ENCODE results near the gene RINL.

RINL gene, protein sequence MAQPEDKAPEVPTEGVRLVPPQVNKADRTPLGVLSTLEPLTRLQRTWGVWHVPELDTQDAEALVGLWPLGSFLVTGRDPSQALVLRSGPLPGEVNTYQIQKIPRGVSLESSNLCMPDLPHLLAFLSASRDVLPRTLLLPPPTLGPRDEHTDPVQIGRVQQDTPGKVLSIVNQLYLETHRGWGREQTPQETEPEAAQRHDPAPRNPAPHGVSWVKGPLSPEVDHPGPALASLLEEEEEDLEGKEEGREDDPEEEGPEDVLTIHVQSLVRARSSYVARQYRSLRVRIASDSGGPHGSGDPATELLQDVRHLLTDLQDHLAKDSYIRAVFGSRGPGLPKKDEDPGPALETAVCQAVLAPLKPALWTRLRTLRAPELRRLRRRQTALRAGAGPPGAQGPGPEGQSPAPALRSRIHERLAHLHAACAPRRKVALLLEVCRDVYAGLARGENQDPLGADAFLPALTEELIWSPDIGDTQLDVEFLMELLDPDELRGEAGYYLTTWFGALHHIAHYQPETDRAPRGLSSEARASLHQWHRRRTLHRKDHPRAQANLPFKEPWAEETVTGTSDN

DNA sequence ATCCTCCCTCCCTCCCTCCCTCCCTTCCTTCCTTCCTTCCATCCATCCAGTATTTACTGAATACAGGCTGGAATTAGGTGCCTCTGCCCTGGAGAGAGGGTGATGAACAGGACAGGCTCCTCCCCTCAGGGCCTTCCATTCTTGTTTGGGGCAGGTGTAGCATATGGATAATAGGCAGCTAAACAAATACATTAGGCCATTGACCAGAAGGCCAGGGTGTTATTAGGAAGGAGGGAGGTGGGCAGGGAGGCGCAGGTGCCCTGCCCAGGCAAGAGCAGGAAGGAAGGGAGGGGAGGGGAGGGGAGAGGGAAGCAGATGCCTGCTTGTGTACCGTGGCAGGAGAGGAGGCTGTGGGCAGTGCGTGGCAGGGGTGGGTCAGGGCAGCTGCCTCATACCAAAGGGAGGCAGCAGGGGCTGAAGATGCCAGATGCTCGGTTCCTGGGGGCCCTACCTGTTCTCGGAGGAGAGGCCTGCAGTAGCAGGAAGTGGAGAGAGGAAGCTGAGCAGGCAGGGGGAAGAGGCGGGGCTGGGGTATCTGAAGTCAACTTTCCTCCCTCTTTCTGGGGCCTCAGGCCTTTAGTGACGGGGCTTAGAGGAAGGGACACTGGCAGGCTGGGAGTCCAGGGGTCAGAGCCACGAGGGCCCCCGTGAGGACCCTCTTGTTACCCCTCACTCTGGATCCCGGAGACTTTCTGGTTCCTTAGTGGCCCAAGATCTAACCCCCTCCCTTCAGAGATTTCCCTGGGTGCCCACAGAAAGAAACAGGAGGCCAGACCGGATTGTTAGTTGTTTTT lies at the start of gene RINL:
Gene RINL (minus strand): TSS at position 495 of the 794 bp plus-strand sequence. CDS start 1,533 bp downstream, outside the sequence.
- Histone ChIP-seq H3K27me3 (replicated peaks) (no peaks in the 10 kb centered on the region), H3K27ac (no peak within 1 kb of the TSS), H3K4me3 (ENCODE audit: low read depth, low read length) (no peak within 1 kb of the TSS), H3K36me3 (replicated peaks) (peaks cover 3% of the 10 kb centered on the region)
- TF ChIP-seq, protein P1, sequence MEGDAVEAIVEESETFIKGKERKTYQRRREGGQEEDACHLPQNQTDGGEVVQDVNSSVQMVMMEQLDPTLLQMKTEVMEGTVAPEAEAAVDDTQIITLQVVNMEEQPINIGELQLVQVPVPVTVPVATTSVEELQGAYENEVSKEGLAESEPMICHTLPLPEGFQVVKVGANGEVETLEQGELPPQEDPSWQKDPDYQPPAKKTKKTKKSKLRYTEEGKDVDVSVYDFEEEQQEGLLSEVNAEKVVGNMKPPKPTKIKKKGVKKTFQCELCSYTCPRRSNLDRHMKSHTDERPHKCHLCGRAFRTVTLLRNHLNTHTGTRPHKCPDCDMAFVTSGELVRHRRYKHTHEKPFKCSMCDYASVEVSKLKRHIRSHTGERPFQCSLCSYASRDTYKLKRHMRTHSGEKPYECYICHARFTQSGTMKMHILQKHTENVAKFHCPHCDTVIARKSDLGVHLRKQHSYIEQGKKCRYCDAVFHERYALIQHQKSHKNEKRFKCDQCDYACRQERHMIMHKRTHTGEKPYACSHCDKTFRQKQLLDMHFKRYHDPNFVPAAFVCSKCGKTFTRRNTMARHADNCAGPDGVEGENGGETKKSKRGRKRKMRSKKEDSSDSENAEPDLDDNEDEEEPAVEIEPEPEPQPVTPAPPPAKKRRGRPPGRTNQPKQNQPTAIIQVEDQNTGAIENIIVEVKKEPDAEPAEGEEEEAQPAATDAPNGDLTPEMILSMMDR (IDR thresholded peaks at IDR 0.05; ENCODE audit: low read depth, low read length, missing control alignments) = no peak
- in situ Hi-C loops (cut with HindIII; ENCODE audit: low pct_ligation_motif_present, low sequenced_read_pairs) = no loop called here
- no peak for DNase-seq

DNA sequence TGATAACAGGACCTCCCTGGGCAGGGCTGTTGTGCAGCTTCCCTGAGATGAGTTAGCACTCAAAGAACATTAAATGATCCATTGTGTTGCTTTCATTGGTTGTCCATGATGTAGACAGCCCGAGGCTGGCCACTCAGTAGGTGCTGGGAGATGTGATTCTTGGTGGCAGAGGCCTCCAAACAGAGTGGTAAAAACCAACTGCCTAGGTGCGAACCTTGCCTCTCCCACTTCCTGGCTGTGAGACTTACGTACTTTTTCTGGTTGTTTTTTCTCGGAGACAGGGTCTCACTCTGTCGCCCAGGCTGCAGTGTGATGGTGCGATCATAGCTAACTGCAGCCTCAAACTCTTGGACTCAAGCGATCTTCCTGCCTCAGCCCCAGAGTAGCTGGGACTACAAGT lies 46.3 kb upstream of the RINL start:
- Histone ChIP-seq H3K27me3 (replicated peaks) (no peaks in the 10 kb centered on the region), H3K27ac (no peak overlapping the region), H3K4me3 (ENCODE audit: low read depth, low read length) (no peak overlapping the region), H3K36me3 (replicated peaks) (peaks cover 20% of the 10 kb centered on the region)
- TF ChIP-seq, protein P1 (IDR thresholded peaks at IDR 0.05; ENCODE audit: low read depth, low read length, missing control alignments) = no peak
- no peak for DNase-seq
- in situ Hi-C loops (cut with HindIII; ENCODE audit: low pct_ligation_motif_present, low sequenced_read_pairs) = no loop called here

DNA sequence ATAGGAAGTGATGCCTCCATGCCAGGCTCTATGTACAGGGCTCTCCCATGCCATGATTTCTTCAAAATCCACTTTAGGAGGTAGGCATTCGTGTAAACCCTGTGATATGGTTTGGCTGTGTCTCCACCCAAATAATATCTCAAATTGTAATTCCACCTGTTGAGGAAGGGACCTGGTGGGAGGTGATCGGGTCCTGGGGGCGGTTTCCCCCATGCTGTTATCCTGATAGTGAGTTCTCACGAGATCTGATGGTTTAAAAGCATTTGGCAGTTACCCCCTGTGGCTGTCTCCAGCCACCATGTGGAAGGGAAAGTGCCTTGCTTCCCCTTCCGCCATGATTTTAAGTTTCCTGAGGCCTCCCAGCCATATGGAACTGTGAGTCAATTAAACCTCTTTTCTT lies 44.4 kb upstream of the RINL start:
- TF ChIP-seq, protein P1 (IDR thresholded peaks at IDR 0.05; ENCODE audit: low read depth, low read length, missing control alignments) = no peak
- no peak overlapping the region for H3K27ac ChIP-seq
- H3K4me3 ChIP-seq (ENCODE audit: low read depth, low read length) = no peak overlapping the region
- no peaks in the 10 kb centered on the region for H3K27me3 ChIP-seq (replicated peaks)
- no peak for DNase-seq
- in situ Hi-C loops (cut with HindIII; ENCODE audit: low pct_ligation_motif_present, low sequenced_read_pairs) = no loop called here
- H3K36me3 ChIP-seq (replicated peaks) = peaks cover 20% of the 10 kb centered on the region

DNA sequence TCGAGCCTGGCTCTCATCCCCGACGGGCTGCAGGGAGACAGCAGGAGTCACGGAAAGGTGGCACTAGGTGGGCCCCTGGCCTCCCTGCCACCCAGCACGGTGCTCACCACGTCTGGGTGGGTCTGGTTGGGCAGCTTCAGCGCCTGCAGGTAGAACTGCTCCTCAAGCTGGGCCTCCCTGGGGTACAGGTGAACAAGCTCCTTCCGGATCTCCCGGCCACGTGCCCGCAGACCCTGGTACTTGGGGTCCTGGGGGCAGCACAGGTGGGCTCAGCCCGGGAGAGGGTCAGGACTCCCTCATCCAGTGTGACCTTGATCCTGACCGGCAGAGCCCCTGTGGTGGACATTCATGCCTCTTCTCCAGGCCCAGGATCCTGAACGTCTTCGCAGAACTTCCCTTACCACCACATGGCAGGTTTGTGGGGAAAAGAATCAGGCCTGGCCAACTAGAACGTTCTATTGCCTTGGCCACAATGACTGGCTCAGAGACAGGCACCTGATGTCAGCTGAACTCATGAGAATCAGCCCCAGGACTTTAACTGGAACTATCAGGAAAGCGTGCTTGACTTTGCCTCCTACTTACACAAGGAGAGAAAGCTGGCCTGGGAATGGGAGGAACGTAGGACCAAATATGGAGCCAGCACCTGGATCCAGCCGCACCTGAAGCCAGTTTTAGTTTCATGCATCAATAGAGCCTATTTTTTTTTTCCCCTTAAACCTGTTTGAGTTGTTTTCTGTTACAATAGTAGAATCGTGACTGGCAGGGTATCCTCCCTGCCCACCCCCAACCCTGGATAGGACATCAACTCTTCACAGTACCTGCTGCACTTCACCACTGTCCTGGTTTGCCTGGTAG lies 43.6 kb upstream of the RINL start:
- in situ Hi-C loops (cut with HindIII; ENCODE audit: low pct_ligation_motif_present, low sequenced_read_pairs) = no loop called here
- TF ChIP-seq, protein P1 (IDR thresholded peaks at IDR 0.05; ENCODE audit: low read depth, low read length, missing control alignments) = no peak
- Histone ChIP-seq H3K27ac (no peak overlapping the region), H3K36me3 (replicated peaks) (peaks cover 20% of the 10 kb centered on the region), H3K4me3 (ENCODE audit: low read depth, low read length) (no peak overlapping the region), H3K27me3 (replicated peaks) (no peaks in the 10 kb centered on the region)
- DNase-seq = no peak

DNA sequence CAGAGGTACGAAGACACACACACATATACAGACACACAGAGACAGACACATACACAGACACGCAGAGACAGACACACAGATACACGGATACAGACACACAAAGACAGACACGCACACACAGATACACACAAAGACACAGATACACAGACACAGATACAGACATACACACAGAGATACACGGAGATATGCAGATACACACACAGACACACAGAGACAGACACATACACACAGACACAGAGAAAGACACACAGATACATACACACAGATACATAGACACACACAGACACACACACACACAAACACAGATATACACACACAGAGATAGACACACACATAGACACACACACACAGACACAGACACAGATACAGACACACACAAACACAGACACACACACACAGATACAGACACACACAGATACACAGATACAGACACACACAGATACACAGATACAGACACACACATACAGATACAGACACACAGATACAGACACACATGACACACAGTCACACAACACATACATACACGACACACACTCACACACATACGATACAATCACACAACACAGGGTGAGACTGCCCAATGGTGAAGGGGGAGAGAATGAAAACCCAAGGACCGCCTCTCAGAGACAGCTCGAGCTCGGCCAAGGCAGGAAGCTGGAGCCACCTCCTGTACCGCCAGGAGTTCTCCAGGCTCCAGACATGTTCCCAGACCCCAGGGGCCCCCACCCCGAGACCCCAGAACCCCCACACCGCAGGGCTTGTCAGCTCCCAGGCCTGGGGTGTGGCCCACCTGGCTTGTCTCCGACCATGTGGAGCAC lies 42.7 kb upstream of the RINL start:
- TF ChIP-seq, protein P1 (IDR thresholded peaks at IDR 0.05; ENCODE audit: low read depth, low read length, missing control alignments) = no peak
- H3K4me3 ChIP-seq (ENCODE audit: low read depth, low read length) = no peak overlapping the region
- no peak for DNase-seq
- H3K36me3 ChIP-seq (replicated peaks) = peaks cover 20% of the 10 kb centered on the region
- H3K27ac ChIP-seq = no peak overlapping the region
- in situ Hi-C loops (cut with HindIII; ENCODE audit: low pct_ligation_motif_present, low sequenced_read_pairs) = no loop called here
- no peaks in the 10 kb centered on the region for H3K27me3 ChIP-seq (replicated peaks)

All from brain microvascular endothelial cell (primary cell).